Loucy (cell line): ENCODE results near the gene MCU.

Experiments
- H2AFZ ChIP-seq: fragments of 200-600 bp; sonication (generic); 2 replicates; pipeline ENCODE4 v1.6.0; 2016; ENCODE audit warnings: antibody characterized with exemption, mild to moderate bottlenecking, low read length, moderate library complexity
- H3F3A ChIP-seq: fragments of 200-600 bp; 2 replicates; pipeline ENCODE4 v1.6.0; 2016; ENCODE audit warnings: antibody characterized with exemption, low read depth, mild to moderate bottlenecking
- H3K27me3 ChIP-seq: fragments of 200-600 bp; sonication (generic); 2 replicates; pipeline ENCODE4 v1.6.1; 2014; ENCODE audit warnings: low read length, mild to moderate bottlenecking; ENCODE audit not compliant: insufficient read depth, poor library complexity, severe bottlenecking
- H3K36me3 ChIP-seq: fragments of 200-600 bp; sonication (generic); 2 replicates; pipeline ENCODE4 v1.6.1; 2016; ENCODE audit warnings: low read length; ENCODE audit not compliant: insufficient read depth
- H3K4me1 ChIP-seq: fragments of 200-600 bp; sonication (generic); 2 replicates; pipeline ENCODE4 v1.5.1; 2014; ENCODE audit warnings: low read length, mild to moderate bottlenecking; ENCODE audit not compliant: insufficient read depth, poor library complexity, severe bottlenecking
- H3K4me2 ChIP-seq: fragments of 200-600 bp; sonication (generic); 2 replicates; pipeline ENCODE4 v1.6.0; 2014; ENCODE audit warnings: antibody characterized with exemption, low read length, low read depth, mild to moderate bottlenecking; ENCODE audit not compliant: poor library complexity, severe bottlenecking
- H3K4me3 ChIP-seq: fragments of 200-600 bp; sonication (generic); 2 replicates; pipeline ENCODE4 v1.5.1; 2014; ENCODE audit warnings: low read length, mild to moderate bottlenecking, mixed read lengths; ENCODE audit not compliant: poor library complexity, severe bottlenecking
- H3K79me2 ChIP-seq: fragments of 200-600 bp; sonication (generic); 2 replicates; pipeline ENCODE4 v1.6.1; 2014; ENCODE audit warnings: low read length; ENCODE audit not compliant: insufficient read depth
- H3K9ac ChIP-seq: fragments of 200-600 bp; sonication (generic); 2 replicates; pipeline ENCODE4 v1.6.0; 2014; ENCODE audit warnings: mild to moderate bottlenecking, low read depth, low read length, moderate library complexity; ENCODE audit not compliant: poor library complexity, severe bottlenecking
- H3K9me2 ChIP-seq: fragments of 200-600 bp; sonication (generic); replicated peaks from 2 replicates; pipeline ENCODE4 v1.6.1; 2016; ENCODE audit warnings: low read depth, low read length, mixed read lengths
- H3K9me3 ChIP-seq: fragments of 200-600 bp; sonication (generic); 2 replicates; pipeline ENCODE4 v1.6.1; 2014; ENCODE audit warnings: mild to moderate bottlenecking, antibody characterized with exemption, low read length, low read depth; ENCODE audit not compliant: insufficient read depth
- H4K20me1 ChIP-seq: fragments of 200-600 bp; sonication (generic); 2 replicates; pipeline ENCODE4 v1.6.0; 2014; ENCODE audit warnings: antibody characterized with exemption, low read length, mild to moderate bottlenecking; ENCODE audit not compliant: insufficient read depth, poor library complexity, severe bottlenecking
- EZH2phosphoT487 ChIP-seq: fragments of 200-600 bp; IDR thresholded peaks from 2 replicates; pipeline ENCODE4 v1.6.1; 2018; ENCODE audit warnings: antibody characterized with exemption, mild to moderate bottlenecking, moderate library complexity, borderline replicate concordance
- TF ChIP-seq, protein P1 (sequence below): fragments of 200-600 bp; sonication (generic); conservative IDR thresholded peaks from 2 replicates; pipeline ENCODE4 v1.5.1; 2014; ENCODE audit warnings: mild to moderate bottlenecking, antibody characterized with exemption, low read length

MCU gene

GRCh38 chr10:72809006-72809405 lies 117.1 kb downstream of the MCU start:
- Histone ChIP-seq H4K20me1 (no peaks in the 10 kb centered on the region), H3K4me2 (no peak overlapping the region), H2AFZ (no peak overlapping the region), H3K4me1 (peaks cover 9% of the 10 kb centered on the region), H3K9ac (no peak overlapping the region), H3K79me2 (no peaks in the 10 kb centered on the region), H3K9me2 (no peaks in the 10 kb centered on the region), H3K36me3 (no peaks in the 10 kb centered on the region), H3K27me3 (no peaks in the 10 kb centered on the region), H3K9me3 (no peaks in the 10 kb centered on the region), H3K4me3 (no peak overlapping the region), H3F3A (no peaks in the 10 kb centered on the region)
- TF ChIP-seq, protein P1, sequence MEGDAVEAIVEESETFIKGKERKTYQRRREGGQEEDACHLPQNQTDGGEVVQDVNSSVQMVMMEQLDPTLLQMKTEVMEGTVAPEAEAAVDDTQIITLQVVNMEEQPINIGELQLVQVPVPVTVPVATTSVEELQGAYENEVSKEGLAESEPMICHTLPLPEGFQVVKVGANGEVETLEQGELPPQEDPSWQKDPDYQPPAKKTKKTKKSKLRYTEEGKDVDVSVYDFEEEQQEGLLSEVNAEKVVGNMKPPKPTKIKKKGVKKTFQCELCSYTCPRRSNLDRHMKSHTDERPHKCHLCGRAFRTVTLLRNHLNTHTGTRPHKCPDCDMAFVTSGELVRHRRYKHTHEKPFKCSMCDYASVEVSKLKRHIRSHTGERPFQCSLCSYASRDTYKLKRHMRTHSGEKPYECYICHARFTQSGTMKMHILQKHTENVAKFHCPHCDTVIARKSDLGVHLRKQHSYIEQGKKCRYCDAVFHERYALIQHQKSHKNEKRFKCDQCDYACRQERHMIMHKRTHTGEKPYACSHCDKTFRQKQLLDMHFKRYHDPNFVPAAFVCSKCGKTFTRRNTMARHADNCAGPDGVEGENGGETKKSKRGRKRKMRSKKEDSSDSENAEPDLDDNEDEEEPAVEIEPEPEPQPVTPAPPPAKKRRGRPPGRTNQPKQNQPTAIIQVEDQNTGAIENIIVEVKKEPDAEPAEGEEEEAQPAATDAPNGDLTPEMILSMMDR, result no peak
- no peak for TF ChIP-seq EZH2phosphoT487

GRCh38 chr10:72810976-72811375 lies 119.0 kb downstream of the MCU start:
- no peaks in the 10 kb centered on the region for H3K9me3 ChIP-seq
- H3F3A ChIP-seq, result no peaks in the 10 kb centered on the region
- no peaks in the 10 kb centered on the region for H3K27me3 ChIP-seq
- no peak overlapping the region for H2AFZ ChIP-seq
- no peaks in the 10 kb centered on the region for H3K36me3 ChIP-seq
- no peak overlapping the region for H3K4me3 ChIP-seq
- H3K4me1 ChIP-seq, result peaks cover 9% of the 10 kb centered on the region
- no peaks in the 10 kb centered on the region for H3K79me2 ChIP-seq
- no peak overlapping the region for H3K9ac ChIP-seq
- no peak overlapping the region for H3K4me2 ChIP-seq
- no peaks in the 10 kb centered on the region for H3K9me2 ChIP-seq
- TF ChIP-seq, protein P1, result no peak
- TF ChIP-seq EZH2phosphoT487, result no peak
- H4K20me1 ChIP-seq, result no peaks in the 10 kb centered on the region

DNA sequence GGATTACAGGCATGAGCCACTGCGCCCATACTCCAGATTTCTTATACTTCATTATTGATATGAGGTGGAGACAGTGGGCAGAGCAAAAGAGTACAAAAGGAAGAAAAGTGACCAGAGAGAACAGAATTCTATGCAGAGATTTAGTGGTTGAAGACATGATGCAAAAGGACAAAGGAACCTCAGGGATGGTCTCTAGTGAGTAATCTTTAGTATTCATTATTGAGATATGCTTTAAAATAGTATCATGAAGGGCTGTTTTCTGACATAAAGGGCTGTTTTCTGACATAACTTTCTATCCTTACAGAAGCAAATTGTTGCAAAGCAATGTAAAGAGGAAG lies 120.4 kb downstream of the MCU start:
- Histone ChIP-seq H3K9me2 (no peaks in the 10 kb centered on the region), H3K79me2 (no peaks in the 10 kb centered on the region), H2AFZ (no peak overlapping the region), H3K27me3 (no peaks in the 10 kb centered on the region), H3K4me2 (no peak overlapping the region), H3F3A (no peaks in the 10 kb centered on the region), H3K4me1 (peaks cover under 1% of the 10 kb centered on the region), H4K20me1 (no peaks in the 10 kb centered on the region), H3K4me3 (no peak overlapping the region), H3K9ac (no peak overlapping the region), H3K36me3 (no peaks in the 10 kb centered on the region), H3K9me3 (no peaks in the 10 kb centered on the region)
- no peak for TF ChIP-seq EZH2phosphoT487
- TF ChIP-seq, protein P1, result no peak
